RWPE2 (cell line): ENCODE data around the gene CFAP410.

Source experiments
- ATAC-seq: fragments of 200-7000 bp; cut with Tn5 transposase; 3 replicates; pipeline ENCODE4 v1.9.1; 2021; ENCODE audit warnings: low read depth
- DNase-seq: peaks from one replicate; pipeline ENCODE4 v3.0.0-alpha.2; 2020; ENCODE audit warnings: low spot score
- H3K27ac ChIP-seq: fragments of 450-650 bp; 2 replicates; pipeline ENCODE4 v1.5.1; 2017; ENCODE audit warnings: mild to moderate bottlenecking; ENCODE audit not compliant: poor library complexity, severe bottlenecking
- H3K27me3 ChIP-seq: fragments of 250-450 bp; sonication (Bioruptor Pico); 2 replicates; pipeline ENCODE4 v1.5.1; 2021; ENCODE audit warnings: mild to moderate bottlenecking, moderate library complexity; ENCODE audit not compliant: insufficient read depth, poor library complexity, severe bottlenecking
- H3K36me3 ChIP-seq: fragments of 250-450 bp; sonication (Bioruptor Pico); 2 replicates; pipeline ENCODE4 v1.5.1; 2020; ENCODE audit warnings: low read depth, mild to moderate bottlenecking, moderate library complexity
- H3K4me1 ChIP-seq: fragments of 250-450 bp; sonication (Bioruptor Pico); 2 replicates; pipeline ENCODE4 v1.5.1; 2021; ENCODE audit warnings: mild to moderate bottlenecking, moderate library complexity; ENCODE audit not compliant: insufficient read depth, poor library complexity, severe bottlenecking
- H3K4me3 ChIP-seq: fragments of 250-450 bp; sonication (Bioruptor Pico); 2 replicates; pipeline ENCODE4 v1.5.1; 2021; ENCODE audit warnings: mild to moderate bottlenecking, moderate library complexity; ENCODE audit not compliant: severe bottlenecking
- H3K9me3 ChIP-seq: fragments of 250-450 bp; sonication (Bioruptor Pico); 2 replicates; pipeline ENCODE4 v1.5.1; 2021; ENCODE audit warnings: mild to moderate bottlenecking, moderate library complexity; ENCODE audit not compliant: severe bottlenecking
- TF ChIP-seq, protein P1 (sequence below): fragments of 450-650 bp; IDR thresholded peaks from one replicate; pipeline ENCODE4 v1.5.1; 2017; ENCODE audit warnings: mild to moderate bottlenecking, moderate library complexity; ENCODE audit not compliant: poor library complexity, severe bottlenecking

CFAP410 gene

DNA sequence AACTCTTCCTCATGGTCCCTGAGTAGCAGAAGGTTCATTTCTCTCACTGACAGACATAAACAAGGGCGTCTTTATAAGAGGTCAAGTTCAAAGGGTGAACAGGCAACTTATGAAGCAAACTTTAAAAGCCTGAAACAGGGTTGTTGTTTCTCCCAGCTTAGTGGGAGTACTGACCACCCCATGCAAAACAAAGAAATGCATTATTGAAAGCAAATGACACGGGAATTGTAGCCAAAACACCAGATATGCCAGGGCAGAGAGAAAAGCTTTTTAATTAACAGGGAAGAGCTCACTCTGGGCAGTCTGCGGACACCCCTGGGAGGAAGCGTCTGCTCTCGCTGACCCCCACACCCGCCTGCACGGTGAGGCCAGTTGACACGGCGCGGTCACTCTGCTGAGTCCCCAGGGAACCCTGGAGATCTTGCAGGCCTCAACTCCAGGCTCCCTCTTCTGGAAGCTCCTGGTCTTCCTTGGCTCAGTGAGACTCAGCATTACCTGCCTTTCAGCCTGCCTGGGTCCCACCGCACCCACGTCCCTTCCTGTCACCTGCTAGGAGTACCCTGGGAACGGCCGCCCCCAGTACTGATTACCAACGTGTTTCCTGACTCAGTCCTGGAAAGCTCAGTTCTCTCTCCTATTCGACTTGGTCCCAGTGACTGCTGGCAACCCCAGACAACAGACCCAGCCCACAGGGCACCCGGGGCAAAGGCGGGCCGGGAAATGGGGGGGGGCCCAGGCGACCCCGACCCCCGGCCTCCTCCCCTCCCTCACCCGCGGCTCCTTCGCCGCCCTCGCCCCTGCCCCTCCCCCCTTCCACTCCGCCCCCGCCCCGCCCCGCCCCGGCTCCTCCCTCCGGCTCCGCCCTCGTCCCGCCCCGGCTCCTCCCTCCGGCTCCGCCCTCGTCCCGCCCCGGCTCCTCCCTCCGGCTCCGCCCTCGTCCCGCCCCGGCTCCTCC is 972 bp downstream of the CFAP410 start:
- Histone ChIP-seq H3K4me3 (peak overlapping the region; percentile 19), H3K9me3 (no peaks in the 10 kb centered on the region), H3K27ac (peak overlapping the region; percentile 81), H3K27me3 (no peaks in the 10 kb centered on the region), H3K4me1 (no peaks in the 10 kb centered on the region), H3K36me3 (no peaks in the 10 kb centered on the region)
- DNase-seq (no peak), ATAC-seq (peak; percentile 28)
- TF ChIP-seq, protein P1, sequence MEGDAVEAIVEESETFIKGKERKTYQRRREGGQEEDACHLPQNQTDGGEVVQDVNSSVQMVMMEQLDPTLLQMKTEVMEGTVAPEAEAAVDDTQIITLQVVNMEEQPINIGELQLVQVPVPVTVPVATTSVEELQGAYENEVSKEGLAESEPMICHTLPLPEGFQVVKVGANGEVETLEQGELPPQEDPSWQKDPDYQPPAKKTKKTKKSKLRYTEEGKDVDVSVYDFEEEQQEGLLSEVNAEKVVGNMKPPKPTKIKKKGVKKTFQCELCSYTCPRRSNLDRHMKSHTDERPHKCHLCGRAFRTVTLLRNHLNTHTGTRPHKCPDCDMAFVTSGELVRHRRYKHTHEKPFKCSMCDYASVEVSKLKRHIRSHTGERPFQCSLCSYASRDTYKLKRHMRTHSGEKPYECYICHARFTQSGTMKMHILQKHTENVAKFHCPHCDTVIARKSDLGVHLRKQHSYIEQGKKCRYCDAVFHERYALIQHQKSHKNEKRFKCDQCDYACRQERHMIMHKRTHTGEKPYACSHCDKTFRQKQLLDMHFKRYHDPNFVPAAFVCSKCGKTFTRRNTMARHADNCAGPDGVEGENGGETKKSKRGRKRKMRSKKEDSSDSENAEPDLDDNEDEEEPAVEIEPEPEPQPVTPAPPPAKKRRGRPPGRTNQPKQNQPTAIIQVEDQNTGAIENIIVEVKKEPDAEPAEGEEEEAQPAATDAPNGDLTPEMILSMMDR, result peak; percentile 24

DNA sequence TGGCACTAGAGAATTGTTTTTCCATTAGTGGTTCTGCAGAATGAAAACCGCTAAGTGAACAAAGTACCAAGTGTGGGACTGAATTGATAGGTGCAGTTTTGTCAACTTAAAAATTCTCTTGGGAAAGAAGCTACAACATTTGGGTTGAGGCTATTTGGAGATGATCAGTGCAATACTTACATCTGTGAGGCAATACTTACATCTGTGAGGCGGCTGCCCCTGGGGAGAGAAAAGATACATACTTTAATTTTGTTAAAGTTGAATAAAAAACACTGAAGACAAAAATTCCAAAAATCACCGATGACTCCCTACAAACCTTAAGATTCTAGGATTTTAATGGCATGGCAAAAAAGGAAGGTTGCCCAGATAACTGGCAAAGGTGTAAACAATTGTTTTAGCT is 1.7 kb downstream of the CFAP410 start:
- Histone ChIP-seq H3K4me3 (no peak overlapping the region), H3K36me3 (no peaks in the 10 kb centered on the region), H3K27me3 (no peaks in the 10 kb centered on the region), H3K9me3 (no peaks in the 10 kb centered on the region), H3K4me1 (no peaks in the 10 kb centered on the region), H3K27ac (no peak overlapping the region)
- ATAC-seq, result no peak
- DNase-seq, result no peak
- TF ChIP-seq, protein P1, result no peak

DNA sequence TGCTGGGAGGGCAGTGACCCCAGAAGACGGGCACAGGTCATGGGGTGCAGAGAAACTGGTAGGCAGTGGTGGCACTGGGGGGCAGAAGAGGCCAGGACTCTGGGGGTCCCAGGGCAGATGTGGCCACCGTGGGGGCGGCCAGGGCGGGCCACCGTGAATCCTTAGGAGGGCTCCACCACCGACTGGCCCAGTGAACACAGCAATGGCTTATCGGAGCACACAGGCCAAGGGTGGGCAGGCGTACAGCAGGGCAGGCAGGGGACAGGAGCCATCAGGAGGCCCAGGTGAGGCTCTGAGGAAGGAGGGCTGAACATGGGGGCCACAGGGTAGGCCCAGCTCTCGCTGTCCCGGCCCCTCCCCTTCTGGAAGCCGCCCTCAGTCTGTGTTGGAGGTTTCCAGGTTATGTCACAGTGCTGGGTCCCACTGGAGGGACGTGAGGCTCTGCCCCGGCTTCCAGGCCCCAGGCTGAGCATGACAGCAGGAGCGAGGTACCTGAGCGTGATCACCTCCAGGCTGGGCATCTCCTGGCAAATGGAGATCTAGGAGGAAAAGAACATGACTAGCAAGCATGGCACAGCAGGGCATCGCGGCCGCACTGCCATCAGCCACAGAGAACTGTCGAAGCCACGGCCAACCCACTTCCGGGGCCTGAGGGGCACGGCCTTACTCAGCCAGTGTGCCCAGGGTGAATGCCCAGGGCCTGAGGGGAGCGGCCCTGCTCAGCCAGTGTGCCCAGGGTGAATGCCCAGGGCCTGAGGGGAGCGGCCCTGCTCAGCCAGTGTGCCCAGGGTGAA is 3.7 kb downstream of the CFAP410 start:
- H3K27ac ChIP-seq, result no peak overlapping the region
- no peaks in the 10 kb centered on the region for H3K4me1 ChIP-seq
- H3K36me3 ChIP-seq, result no peaks in the 10 kb centered on the region
- no peak for DNase-seq
- ATAC-seq, result no peak
- no peaks in the 10 kb centered on the region for H3K9me3 ChIP-seq
- TF ChIP-seq, protein P1, result no peak
- no peak overlapping the region for H3K4me3 ChIP-seq
- no peaks in the 10 kb centered on the region for H3K27me3 ChIP-seq

DNA sequence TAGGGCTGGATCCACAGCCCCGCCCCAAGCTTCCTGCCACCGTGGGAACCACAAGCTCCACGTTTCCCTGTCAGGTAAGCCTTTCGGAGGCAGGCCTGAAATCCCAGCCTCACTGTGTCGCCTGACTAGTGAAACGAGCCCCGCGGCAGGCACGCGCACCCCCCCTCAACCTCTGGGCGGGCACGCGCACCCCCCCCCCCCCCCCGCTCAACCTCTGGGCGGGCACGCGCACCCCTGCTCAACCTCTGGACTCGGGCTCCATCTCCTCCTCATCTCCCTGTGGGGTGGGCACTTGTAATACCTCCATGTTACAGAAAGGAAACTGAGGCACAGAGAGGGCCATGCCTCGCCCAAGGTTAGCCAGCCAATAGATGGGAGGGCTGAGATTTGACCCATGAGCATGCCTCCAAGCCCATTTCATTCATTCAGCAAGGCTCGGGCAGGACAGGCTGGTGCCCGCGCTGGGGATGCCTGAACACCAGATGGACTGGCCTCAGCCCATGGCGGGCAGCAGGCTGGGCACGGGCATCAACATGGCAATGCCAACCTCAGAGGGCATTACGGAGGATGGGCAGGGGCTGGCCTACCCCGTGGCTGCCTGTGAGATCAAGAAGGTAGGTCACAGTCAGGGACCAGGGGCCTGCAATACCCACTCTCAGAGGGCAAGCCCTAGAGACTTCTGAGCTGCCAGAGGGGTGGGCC is 4.7 kb downstream of the CFAP410 start:
- no peaks in the 10 kb centered on the region for H3K4me1 ChIP-seq
- TF ChIP-seq, protein P1, result no peak
- DNase-seq (no peak), ATAC-seq (no peak)
- no peaks in the 10 kb centered on the region for H3K36me3 ChIP-seq
- no peaks in the 10 kb centered on the region for H3K27me3 ChIP-seq
- no peak overlapping the region for H3K4me3 ChIP-seq
- no peak overlapping the region for H3K27ac ChIP-seq
- H3K9me3 ChIP-seq, result no peaks in the 10 kb centered on the region
